GM23248 (cell line): Measurements from ENCODE around the gene CPEB1. TPM values are rescaled to one million over a fixed set of nuclear protein-coding genes. Genes with fewer than 3 reads are reported as not detected.

ENCODE experiments used
- DNase-seq: peaks from one replicate; pipeline ENCODE4 v3.0.0-alpha.2; 2015
- H2AFZ ChIP-seq: fragments of 200-600 bp; sonication (generic); 2 replicates; pipeline ENCODE4 v1.6.1; 2016; ENCODE audit warnings: antibody characterized with exemption
- H3F3A ChIP-seq: fragments of 200-600 bp; sonication (generic); 2 replicates; pipeline ENCODE4 v1.6.1; 2016; ENCODE audit warnings: mild to moderate bottlenecking, antibody characterized with exemption, mixed run types; ENCODE audit not compliant: insufficient read depth
- H3K27ac ChIP-seq: fragments of 200-600 bp; sonication (generic); 2 replicates; pipeline ENCODE4 v1.5.1; 2016; ENCODE audit warnings: mild to moderate bottlenecking
- H3K27me3 ChIP-seq: fragments of 200-600 bp; sonication (generic); replicated peaks from 2 replicates; pipeline ENCODE4 v1.6.1; 2016; ENCODE audit warnings: mild to moderate bottlenecking; ENCODE audit not compliant: insufficient read depth
- H3K36me3 ChIP-seq: fragments of 200-600 bp; sonication (generic); 2 replicates; pipeline ENCODE4 v1.6.1; 2016; ENCODE audit warnings: low read depth, mild to moderate bottlenecking
- H3K4me1 ChIP-seq: fragments of 200-600 bp; sonication (generic); 2 replicates; pipeline ENCODE4 v1.6.1; 2016; ENCODE audit warnings: mild to moderate bottlenecking; ENCODE audit not compliant: insufficient read depth
- H3K4me2 ChIP-seq: fragments of 200-600 bp; sonication (generic); one replicate; pipeline ENCODE4 v1.6.1; 2016; ENCODE audit warnings: mild to moderate bottlenecking; ENCODE audit not compliant: unreplicated experiment
- H3K4me3 ChIP-seq: fragments of 200-600 bp; sonication (generic); 2 replicates; pipeline ENCODE4 v1.5.1; 2016; ENCODE audit warnings: mild to moderate bottlenecking
- H3K79me2 ChIP-seq: fragments of 200-600 bp; sonication (generic); 2 replicates; pipeline ENCODE4 v1.6.1; 2016; ENCODE audit warnings: mild to moderate bottlenecking; ENCODE audit not compliant: insufficient read depth
- H3K9ac ChIP-seq: fragments of 200-600 bp; sonication (generic); 2 replicates; pipeline ENCODE4 v1.6.1; 2016; ENCODE audit warnings: mild to moderate bottlenecking
- H3K9me2 ChIP-seq: fragments of 200-600 bp; sonication (generic); 2 replicates; pipeline ENCODE4 v1.6.1; 2016; ENCODE audit warnings: mixed run types, mild to moderate bottlenecking, moderate library complexity; ENCODE audit not compliant: insufficient read depth
- H3K9me3 ChIP-seq: fragments of 200-600 bp; sonication (generic); one replicate; pipeline ENCODE4 v1.6.1; 2017; ENCODE audit warnings: low read depth
- H4K20me1 ChIP-seq: fragments of 200-600 bp; sonication (generic); 2 replicates; pipeline ENCODE4 v1.6.0; 2016; ENCODE audit not compliant: insufficient read depth
- EZH2 ChIP-seq: fragments of 200-600 bp; sonication (generic); IDR thresholded peaks from 2 replicates; pipeline ENCODE4 v1.6.1; 2018; ENCODE audit warnings: antibody characterized with exemption, mild to moderate bottlenecking; ENCODE audit not compliant: insufficient read depth, poor library complexity, severe bottlenecking
- EZH2phosphoT487 ChIP-seq: fragments of 200-600 bp; sonication (generic); IDR thresholded peaks from 2 replicates; pipeline ENCODE4 v1.6.1; 2018; ENCODE audit warnings: antibody characterized with exemption, moderate library complexity, mild to moderate bottlenecking, low read depth; ENCODE audit not compliant: insufficient read depth
- WGBS, 2 experiments: methylation state at CpG; one replicate each; pipeline ENCODE4 v1.1.6; 2015 to 2017; ENCODE audit warnings: low lambda C conversion rate in 2 of 2, low coverage in 1 of 2; ENCODE audit errors: missing lambda C conversion rate in 2 of 2; 5-methylcytosine and 5-hydroxymethylcytosine counted together
- in situ Hi-C: fragments of 300-500 bp; cut with MboI; formaldehyde crosslinking; loops from 2 replicates; pipeline ENCODE4 v1.15.0; 2020
- polyA plus RNA-seq: library from polyadenylated mRNA; unstranded; fragments of >200 nt; fragmentation: Nextera tagmentation; extraction: Ambion mirVana; gene quantifications from 2 replicates; pipeline ENCODE4 v1.2.1, GENCODE V29; 2016
- total RNA-seq: library from RNA; depleted of rRNA; stranded (reverse); fragments of >200 nt; shearing (Covaris generic); gene quantifications from 2 replicates; pipeline ENCODE4 v1.2.3, GENCODE V29; 2014

CPEB1 gene
- total and polyA plus RNA-seq, 2 experiments from 2014 or later = 5.6 to 8.6 TPM

DNA sequence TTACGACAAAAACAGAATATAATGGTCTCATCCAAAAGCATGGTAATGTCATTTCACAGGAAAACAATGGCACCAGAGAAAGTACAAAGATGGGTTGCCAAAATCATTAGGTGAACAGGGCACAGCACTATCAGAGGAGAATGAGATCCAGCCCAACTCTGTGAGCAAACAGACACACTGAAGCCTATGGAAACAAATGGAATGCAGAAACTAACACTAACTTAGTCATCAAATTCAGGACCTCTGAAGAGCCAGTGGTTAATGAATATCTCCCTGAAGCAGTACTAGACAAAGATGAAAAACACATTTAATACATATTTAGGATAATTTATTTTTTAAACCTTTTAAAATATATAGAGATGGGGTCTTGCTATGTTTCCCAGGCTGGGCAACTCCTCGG lies 92.3 kb downstream of the CPEB1 start:
- no peaks in the 10 kb centered on the region for H3K79me2 ChIP-seq
- 0 out of 2 replicates have a peak overlapping the region, but pooled peaks have one; percentile 14 for H2AFZ ChIP-seq
- TF ChIP-seq EZH2 = no peak
- TF ChIP-seq EZH2phosphoT487 = no peak
- H3F3A ChIP-seq = peaks cover 22% of the 10 kb centered on the region
- H3K36me3 ChIP-seq = no peaks in the 10 kb centered on the region
- no peaks in the 10 kb centered on the region for H4K20me1 ChIP-seq
- peak overlapping the region; percentile 26; the same call in 1 of the 2 replicates for H3K9ac ChIP-seq
- peak overlapping the region; percentile 82 for H3K27ac ChIP-seq
- H3K9me2 ChIP-seq = no peaks in the 10 kb centered on the region
- 57 to 74% methylated on average over 2 of the region's 2 CpGs for WGBS, 2 experiments
- peaks cover 27% of the 10 kb centered on the region for H3K4me1 ChIP-seq
- H3K9me3 ChIP-seq = no peaks in the 10 kb centered on the region
- H3K4me2 ChIP-seq = peak overlapping the region; percentile 53
- 0 out of 2 replicates have a peak overlapping the region, but pooled peaks have one; percentile 6 for H3K4me3 ChIP-seq
- in situ Hi-C loops = no loop called here
- H3K27me3 ChIP-seq = no peaks in the 10 kb centered on the region
- DNase-seq = peak; percentile 64

GRCh38 chr15:82554351-82554750 lies 92.8 kb downstream of the CPEB1 start:
- H3K4me1 ChIP-seq = peaks cover 27% of the 10 kb centered on the region
- H3K9me3 ChIP-seq = no peaks in the 10 kb centered on the region
- peak overlapping the region; percentile 82 for H3K27ac ChIP-seq
- peak overlapping the region; percentile 53 for H3K4me2 ChIP-seq
- in situ Hi-C loops = no loop called here
- no peaks in the 10 kb centered on the region for H3K27me3 ChIP-seq
- TF ChIP-seq EZH2phosphoT487 = no peak
- TF ChIP-seq EZH2 = no peak
- H3K79me2 ChIP-seq = no peaks in the 10 kb centered on the region
- 0 out of 2 replicates have a peak overlapping the region, but pooled peaks have one; percentile 14 for H2AFZ ChIP-seq
- WGBS, 2 experiments = 17 to 21% methylated on average over 1 of the region's 1 CpG
- peaks cover 22% of the 10 kb centered on the region for H3F3A ChIP-seq
- H3K4me3 ChIP-seq = 0 out of 2 replicates have a peak overlapping the region, but pooled peaks have one; percentile 6
- no peaks in the 10 kb centered on the region for H3K36me3 ChIP-seq
- no peaks in the 10 kb centered on the region for H4K20me1 ChIP-seq
- no peaks in the 10 kb centered on the region for H3K9me2 ChIP-seq
- peak overlapping the region; percentile 26; the same call in 1 of the 2 replicates for H3K9ac ChIP-seq
- peak; percentile 88 for DNase-seq

- Histone ChIP-seq H4K20me1 (no peaks in the 10 kb centered on the region), H3K36me3 (no peaks in the 10 kb centered on the region), H3K4me1 (peaks cover 27% of the 10 kb centered on the region), H3K9me3 (no peaks in the 10 kb centered on the region), H3K4me2 (no peak overlapping the region), H3K9ac (no peak overlapping the region; the same call in 1 of the 2 replicates), H3K79me2 (no peaks in the 10 kb centered on the region), H3K9me2 (no peaks in the 10 kb centered on the region), H3F3A (peaks cover 22% of the 10 kb centered on the region), H3K4me3 (no peak overlapping the region), H3K27ac (peak overlapping the region; percentile 82), H2AFZ (no peak overlapping the region), H3K27me3 (no peaks in the 10 kb centered on the region)
- 95% methylated on average over 1 of the region's 1 CpG for WGBS, 2 experiments
- no peak for TF ChIP-seq EZH2phosphoT487
- no peak for TF ChIP-seq EZH2
- in situ Hi-C loops = no loop called here
- no peak for DNase-seq
These were observed 93.3 kb downstream of the CPEB1 start for GRCh38 chr15:82553846-82554245.

DNA sequence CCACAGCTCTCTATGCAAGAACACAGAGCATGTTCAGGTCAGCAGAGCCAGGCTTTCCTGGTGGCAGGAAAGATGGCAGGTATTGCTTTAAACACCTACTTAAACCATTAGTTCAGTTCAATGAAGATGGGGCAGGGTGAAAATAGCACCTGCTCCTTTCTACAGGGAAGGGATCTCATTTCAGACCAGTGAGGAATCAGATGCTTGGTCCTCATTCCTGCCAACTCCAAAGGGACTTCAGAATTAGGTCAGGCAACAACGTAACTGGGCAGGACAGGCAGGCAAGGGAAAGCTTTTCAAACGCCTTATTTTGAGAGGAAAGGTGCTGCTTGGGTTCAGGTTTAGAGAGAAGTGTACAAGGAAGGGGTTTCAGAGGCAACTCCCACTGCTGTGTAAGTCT lies 94.3 kb downstream of the CPEB1 start:
- H2AFZ ChIP-seq = no peak overlapping the region
- 47 to 57% methylated on average over 2 of the region's 2 CpGs for WGBS, 2 experiments
- H3K4me2 ChIP-seq = no peak overlapping the region
- no peak overlapping the region for H3K27ac ChIP-seq
- H3K9me2 ChIP-seq = no peaks in the 10 kb centered on the region
- H3K36me3 ChIP-seq = no peaks in the 10 kb centered on the region
- no peak for DNase-seq
- peaks cover 27% of the 10 kb centered on the region for H3K4me1 ChIP-seq
- H3K4me3 ChIP-seq = no peak overlapping the region
- peaks cover 22% of the 10 kb centered on the region for H3F3A ChIP-seq
- H3K9ac ChIP-seq = no peak overlapping the region
- H3K9me3 ChIP-seq = no peaks in the 10 kb centered on the region
- in situ Hi-C loops = no loop called here
- no peaks in the 10 kb centered on the region for H3K79me2 ChIP-seq
- no peaks in the 10 kb centered on the region for H4K20me1 ChIP-seq
- H3K27me3 ChIP-seq = no peaks in the 10 kb centered on the region
- TF ChIP-seq EZH2phosphoT487 (no peak), EZH2 (no peak)
